Measurements from ENCODE around the gene INCENP.
"Not testable (repeated sequence)": the region's sequence is repeated elsewhere in the genome, so short reads cannot be mapped to it uniquely, and the experiment has no call there.

The INCENP gene

GRCh38 chr11:62123669-62124185 is at the start of gene INCENP:
Gene INCENP, plus strand, starts transcription at chr11:62124011. Its CDS starts 4,151 bp downstream, at chr11:62128162.
- DNase-seq, result peak; percentile 99

GRCh38 chr11:62075438-62075837 is 48.4 kb upstream of the INCENP start:
- DNase-seq, result no peak

GRCh38 chr11:62077132-62077531 is 46.7 kb upstream of the INCENP start:
- DNase-seq, result no peak

GRCh38 chr11:62081378-62082291 is 42.2 kb upstream of the INCENP start:
- DNase-seq, result peak; percentile 36

GRCh38 chr11:62082292-62082657 is 41.5 kb upstream of the INCENP start:
- DNase-seq, result no peak

GRCh38 chr11:62084801-62085200 is 39.0 kb upstream of the INCENP start:
- DNase-seq, result not testable (repeated sequence)

GRCh38 chr11:62087694-62088093 is 36.1 kb upstream of the INCENP start:
- no peak for DNase-seq

GRCh38 chr11:62088331-62088933 is 35.4 kb upstream of the INCENP start:
- DNase-seq, result no peak

GRCh38 chr11:62103141-62103540 is 20.7 kb upstream of the INCENP start:
- DNase-seq, result no peak

- no peak for DNase-seq
Measured at GRCh38 chr11:62103986-62104385, 19.8 kb upstream of the INCENP start.

- no peak for DNase-seq
Measured at GRCh38 chr11:62104816-62105653, 18.8 kb upstream of the INCENP start.

GRCh38 chr11:62105667-62106191 is 18.1 kb upstream of the INCENP start:
- no peak for DNase-seq

GRCh38 chr11:62108017-62108750 is 15.6 kb upstream of the INCENP start:
- DNase-seq, result peak; percentile 57

GRCh38 chr11:62108971-62109404 is 14.8 kb upstream of the INCENP start:
- no peak for DNase-seq

- DNase-seq, result no peak
Measured at GRCh38 chr11:62115085-62115694, 8.6 kb upstream of the INCENP start.

GRCh38 chr11:62116451-62116850 is 7.4 kb upstream of the INCENP start:
- no peak for DNase-seq

- DNase-seq, result no peak
Measured at GRCh38 chr11:62119569-62119968, 4.2 kb upstream of the INCENP start.

GRCh38 chr11:62120001-62120400 is 3.8 kb upstream of the INCENP start:
- no peak for DNase-seq

GRCh38 chr11:62120431-62120830 is 3.4 kb upstream of the INCENP start:
- no peak for DNase-seq

GRCh38 chr11:62122076-62122475 is 1.7 kb upstream of the INCENP start:
- DNase-seq, result no peak

All from NCI-H446 treated with DMSO at 0.1 percent for 48 hours (cell line).